GM19463 (cell line): ENCODE data around the gene DNM2.
"Not testable (repeated sequence)": the region's sequence is repeated elsewhere in the genome, so short reads cannot be mapped to it uniquely, and the experiment has no call there.

Experiments used
- ATAC-seq: cut with Tn5 transposase; IDR thresholded peaks from one replicate; pipeline ENCODE4 v1.9.1; 2021; ENCODE audit warnings: mild to moderate bottlenecking, moderate library complexity; ENCODE audit not compliant: unreplicated experiment

Gene DNM2

DNA sequence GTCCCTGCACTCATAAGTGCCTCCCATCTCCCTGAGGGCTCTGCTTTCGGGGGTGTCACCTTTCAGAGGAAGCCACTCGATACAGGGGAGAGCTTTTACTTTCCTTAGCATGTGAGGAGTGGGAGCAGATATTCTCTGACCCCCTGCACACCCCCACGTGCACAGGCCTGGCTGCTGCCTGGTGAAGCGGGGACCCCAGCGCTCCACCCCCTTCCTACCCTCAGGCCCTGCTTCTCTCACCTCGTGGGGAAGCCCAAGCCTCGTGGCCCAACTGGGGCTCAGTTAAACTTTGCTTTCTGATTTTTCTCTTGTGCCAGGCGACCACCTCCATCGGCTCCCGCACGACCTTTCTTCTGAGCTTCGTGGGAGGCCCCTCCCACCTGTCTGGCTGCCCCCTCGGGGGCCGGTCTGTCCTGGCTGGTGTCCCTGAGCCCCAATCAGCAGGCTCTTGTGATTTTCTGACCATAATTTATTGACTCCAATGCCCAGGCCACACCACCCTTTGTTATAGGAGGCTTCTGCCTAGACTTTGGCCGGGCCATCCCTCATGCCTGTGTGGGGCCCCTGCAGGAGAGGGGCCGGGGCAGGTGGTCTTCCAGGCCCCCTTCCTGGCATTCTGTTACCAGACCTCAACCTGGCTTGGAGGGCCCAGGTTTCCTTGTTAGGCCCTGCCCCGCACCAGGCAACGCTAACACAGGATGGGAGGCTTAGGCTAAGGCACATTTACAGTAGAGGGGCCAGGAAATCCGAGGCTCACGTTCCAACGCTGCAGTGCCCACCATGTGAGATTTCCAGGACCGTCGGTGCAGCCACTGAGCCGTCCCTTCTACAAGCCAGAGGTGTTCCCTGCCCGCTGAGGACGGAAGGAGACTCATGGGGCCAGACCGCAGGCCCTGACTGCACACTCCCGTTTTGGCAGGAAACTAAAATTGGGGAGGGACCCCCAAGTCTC, 114.4 kb downstream of the DNM2 start:
- no peak for ATAC-seq

DNA sequence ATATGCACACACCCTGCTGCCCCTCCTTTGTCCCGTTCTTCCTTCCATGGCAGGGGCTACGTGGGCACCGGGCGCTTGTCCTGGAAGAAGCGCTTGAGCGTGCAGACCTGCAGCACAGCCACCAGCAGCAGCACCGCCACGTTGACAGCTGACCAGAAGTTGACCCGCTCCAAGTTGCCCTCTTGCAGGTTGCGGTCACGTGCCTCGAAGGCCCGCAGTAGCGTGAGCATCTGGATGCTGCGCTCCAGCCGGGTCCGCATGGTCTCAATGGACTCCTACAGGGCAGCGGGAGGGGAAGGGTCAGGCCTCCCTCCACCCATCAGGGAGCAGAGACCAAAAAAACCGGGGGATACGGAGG, 115.0 kb downstream of the DNM2 start:
- no peak for ATAC-seq

DNA sequence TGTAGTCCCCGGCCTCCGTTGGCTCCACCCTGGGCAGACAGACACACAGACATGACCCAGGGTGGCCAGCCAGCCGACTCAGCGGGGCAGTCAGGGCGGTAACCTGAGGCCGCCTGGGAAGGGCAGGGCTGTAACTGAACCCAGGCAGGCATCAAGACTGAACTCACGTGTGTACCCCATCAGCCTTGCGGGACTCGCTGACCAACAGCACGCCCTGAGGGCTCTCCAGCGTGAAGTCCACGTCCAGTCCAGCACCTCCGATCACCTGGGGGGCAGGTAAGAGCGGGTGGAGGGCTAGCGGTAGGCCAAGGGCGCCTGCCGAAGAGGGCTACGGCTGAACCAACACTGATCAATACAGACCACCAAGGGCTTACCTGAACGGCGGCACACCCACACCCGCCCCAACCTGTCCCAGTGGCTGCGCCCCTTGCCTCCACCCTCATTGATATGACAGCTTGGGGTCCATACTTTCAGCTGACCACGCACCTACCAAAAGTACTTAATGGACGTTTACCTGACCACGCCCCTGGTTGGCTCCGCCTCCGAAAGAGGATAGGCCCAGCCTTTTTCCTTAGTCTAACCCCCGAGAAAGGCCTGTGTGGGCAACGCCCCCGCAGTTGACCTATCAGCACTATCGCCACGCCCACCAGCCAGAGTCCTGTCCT, 117.3 kb downstream of the DNM2 start:
- no peak for ATAC-seq

DNA sequence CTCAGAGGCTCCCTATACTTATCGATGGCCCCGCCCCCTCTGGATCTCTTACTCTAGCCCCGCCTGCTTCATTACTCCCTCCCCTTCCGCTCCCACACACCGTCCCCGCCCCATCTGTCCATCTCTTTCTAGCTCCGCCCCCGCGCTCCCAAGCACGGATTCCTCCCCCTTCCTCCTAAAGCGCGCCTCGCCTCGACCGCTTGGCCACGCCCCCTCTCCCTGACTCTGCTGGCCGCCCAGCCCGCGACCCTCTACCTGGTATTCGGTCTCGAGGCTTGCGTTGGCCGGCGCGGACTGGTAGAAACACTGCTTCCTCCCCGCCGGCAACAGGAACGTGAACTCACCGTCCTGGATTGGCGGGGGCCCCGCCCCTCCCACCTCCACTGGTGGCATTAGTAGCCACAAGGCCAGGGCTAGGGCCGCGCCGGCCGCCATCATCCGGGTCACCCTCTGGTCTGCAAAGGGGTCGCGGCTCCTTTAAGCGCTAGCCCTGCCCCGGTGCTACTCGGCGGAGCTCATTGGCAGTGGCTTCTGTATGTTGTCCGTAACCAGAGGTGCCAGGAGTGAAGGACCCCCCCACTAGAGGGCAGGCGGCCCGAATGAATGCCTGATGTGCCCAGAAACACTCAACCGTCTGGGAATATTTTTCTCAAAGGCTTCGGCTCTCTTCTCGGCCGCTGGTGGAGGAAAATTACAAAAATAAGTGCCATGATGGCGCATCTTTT, 118.0 kb downstream of the DNM2 start, which contains the start of gene TMED1:
TSS of gene TMED1 (minus strand) at position 459 of the 725 bp plus-strand sequence. CDS start at position 438, 21 bp downstream.
- ATAC-seq: peak; percentile 78

DNA sequence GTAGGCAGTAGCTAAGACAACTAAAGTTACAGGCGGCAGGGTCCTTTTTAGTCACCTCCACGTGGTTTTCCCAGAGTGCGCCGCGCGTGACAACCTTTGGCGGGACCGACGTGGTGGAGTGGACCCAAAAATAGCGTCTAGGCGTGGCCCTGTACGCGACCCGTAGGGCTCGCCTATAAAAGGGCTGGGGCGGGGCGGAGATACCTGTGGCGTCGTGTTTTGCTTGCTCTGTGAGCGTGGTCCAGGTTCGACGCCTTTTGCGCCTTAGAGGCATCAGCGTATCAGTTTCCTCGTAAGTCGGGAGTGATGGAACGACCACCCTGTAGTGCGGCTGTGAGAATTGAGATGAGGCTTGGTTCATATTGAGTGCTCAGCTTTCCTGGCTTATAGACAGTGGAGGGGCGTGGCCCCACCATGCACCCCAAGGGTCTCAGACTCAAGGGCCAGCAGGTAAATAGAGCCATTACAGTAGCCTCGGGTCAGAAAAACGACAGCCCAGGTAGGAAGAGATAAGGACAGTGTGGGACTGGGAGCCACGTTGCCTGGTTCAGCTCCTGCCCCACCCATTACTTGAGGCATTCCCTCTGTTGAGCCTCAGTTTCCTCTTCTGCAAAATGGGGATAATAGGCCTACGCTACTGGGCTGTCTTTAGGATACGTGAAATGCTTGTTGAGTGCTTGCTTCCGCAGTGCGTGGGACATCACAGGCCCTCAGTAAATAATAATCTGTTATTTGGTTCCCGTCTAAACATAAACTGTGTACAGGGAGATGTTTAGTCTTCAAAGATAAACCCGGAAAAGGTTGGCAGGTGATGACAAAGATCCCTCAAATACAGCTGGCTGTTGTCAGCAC, 118.8 kb downstream of the DNM2 start:
- ATAC-seq: peak; percentile 5

DNA sequence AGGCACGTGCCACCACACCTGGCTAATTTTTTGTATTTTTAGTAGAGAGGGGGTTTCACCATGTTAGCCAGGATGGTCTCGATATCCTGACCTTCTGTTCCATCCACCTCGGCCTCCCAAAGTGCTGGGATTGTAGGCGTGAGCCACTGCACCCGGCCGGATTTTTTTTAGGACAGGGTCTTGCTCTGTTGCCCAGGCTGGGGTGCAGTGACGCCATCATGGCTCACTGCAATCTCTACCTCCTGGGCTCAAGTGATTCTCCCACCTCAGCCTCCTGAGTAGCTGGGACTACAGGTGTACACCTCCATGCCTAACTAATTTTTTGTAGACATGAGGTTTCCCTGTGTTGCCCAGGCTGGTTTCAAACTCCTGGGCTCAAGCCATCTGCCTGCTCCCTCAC, 119.8 kb downstream of the DNM2 start:
- not testable (repeated sequence) for ATAC-seq

DNA sequence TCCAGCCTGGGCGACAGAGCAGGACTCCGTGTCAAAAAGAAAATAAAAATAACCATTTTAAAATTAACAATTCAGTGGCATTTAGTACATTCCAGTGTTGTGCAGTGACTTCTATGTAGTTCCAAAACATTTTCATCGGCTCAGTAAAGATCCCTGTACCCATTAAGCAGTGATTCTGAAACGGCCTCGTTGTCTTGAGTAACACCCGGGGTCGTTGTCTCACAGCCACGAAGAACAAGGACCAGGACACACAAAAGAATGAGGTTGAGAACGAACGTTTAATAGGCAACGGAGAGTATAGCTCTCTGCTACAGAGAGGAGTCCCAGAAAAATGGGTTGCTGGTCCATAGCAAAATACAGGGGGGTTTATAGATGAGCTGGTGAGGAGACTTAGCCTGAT, 120.5 kb downstream of the DNM2 start:
- no peak for ATAC-seq

DNA sequence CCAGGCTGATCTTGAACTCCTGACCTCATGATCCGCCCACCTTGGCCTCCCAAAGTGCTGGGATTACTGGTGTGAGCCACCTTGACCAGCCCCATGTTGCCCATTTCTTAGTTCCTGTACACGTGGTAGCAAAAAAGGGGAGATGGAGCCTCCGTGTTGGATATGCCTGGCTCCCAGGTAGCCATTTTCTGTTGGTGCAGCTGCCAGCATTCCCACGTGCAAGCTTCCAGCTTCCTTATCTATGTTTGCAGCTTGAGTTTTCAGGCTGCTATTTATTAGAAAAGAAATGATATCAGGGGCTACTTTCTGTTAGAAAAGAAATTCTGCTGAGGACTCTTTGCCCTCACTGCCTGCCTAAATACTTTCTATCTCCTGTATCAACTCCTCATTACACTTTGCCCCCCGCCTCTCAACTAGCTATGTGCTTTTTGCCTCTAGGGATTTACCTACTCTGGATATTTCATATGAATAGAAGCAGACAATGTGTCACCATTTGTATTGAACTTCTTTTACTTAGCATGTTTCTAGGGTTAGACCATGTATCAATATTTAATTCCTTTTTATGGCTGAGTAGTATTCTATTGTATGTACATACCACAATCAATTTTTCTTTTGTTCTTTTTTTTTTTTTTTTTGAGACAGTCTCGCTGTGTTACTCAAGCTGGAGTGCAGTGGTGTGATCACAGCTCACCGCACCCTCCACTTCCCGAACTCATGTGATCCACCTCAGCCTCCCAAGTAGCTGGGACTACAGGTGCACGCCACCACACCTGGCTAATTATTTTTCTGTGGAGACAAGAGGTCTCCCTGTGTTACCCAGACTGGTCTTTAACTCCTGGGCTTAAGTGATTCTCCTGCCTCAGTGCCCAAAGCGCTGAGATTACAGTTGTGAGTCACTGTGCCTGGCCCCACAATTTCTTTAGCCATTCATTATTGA, 121.5 kb downstream of the DNM2 start:
- ATAC-seq: no peak

DNA sequence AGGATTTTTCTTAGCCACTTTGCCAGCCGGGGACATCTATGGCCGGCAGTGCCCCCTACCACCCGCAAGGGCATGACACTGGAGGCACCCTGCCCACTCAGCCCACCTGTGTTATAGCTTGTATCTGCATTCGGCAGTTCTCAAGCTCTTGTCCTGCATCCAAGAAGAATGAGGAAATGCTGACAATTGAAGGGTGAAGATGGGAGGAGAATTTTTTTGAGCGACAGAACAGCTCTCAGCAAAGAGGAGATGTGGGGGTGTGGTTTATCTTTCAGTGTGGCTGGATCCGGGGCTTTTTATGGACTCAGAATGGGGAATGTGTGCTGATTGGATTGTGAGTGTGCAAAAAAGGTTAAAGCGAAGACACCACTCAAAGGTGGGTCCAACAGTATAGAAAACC, 124.9 kb downstream of the DNM2 start:
- no peak for ATAC-seq

DNA sequence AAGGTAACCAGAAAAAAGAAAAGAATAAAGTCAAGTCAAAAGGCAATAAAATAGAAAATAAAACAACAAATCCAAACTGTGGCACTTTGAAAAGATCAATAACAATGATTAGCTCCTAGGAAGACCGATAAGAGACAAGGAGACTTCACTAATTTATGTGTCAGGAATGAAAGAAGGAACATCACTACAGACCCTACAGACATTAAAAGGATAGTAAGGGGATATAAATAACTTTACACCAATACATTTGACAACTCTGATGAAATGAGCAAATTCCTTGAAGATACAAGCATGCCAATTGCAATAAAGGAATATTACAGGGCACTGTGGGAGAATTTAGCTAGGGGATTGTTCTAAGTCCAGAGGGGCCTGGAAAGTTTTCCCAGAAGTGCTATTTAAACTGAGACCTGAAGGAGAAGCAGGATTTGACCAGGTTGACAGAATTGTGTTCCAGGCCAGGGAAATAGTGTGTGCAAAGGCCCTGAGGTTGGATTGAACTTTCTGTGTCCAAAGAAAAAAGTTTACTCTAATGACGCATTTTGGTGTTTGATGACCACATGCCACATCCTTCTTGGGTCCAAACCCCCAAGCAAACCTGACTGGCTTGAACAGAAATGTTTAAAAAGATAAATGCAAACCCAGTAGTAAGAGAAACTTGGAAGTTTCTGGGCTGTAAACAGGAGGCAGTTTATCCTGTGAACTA, 128.8 kb downstream of the DNM2 start:
- no peak for ATAC-seq

DNA sequence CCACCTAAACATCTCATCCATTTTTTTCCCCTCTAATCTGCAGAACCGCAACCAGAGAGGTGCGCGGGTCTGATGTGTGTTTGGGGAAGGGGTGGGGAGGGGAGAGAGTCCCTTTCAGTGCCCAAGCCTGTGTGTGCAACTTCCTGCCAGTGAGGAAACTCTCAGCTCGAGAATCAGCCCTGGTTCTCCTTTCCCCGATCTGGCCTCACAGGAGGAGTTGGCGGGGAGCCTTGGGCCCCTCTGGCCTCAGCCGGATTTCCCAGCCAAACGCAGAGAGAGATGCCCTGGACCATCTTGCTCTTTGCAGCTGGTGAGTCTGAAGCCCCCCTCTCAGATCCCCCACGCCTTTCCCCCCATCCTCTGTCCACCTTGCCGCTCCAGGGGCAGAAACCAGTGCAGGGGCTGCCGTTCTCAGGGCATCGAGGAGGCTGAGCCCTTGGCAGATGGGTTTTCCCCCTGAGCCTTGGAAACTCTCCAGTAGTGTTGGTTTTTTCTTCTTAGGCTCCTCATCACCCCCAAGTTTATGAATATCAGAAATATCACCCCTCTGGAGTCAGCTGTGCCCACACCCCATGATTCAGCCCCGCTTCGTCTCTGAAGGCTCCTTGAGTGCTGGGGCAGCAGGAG, 130.5 kb downstream of the DNM2 start, which contains the start of gene C19orf38:
TSS of gene C19orf38 (plus strand) at position 186 of the 627 bp plus-strand sequence. CDS start at position 280, 94 bp downstream.
- no peak for ATAC-seq

DNA sequence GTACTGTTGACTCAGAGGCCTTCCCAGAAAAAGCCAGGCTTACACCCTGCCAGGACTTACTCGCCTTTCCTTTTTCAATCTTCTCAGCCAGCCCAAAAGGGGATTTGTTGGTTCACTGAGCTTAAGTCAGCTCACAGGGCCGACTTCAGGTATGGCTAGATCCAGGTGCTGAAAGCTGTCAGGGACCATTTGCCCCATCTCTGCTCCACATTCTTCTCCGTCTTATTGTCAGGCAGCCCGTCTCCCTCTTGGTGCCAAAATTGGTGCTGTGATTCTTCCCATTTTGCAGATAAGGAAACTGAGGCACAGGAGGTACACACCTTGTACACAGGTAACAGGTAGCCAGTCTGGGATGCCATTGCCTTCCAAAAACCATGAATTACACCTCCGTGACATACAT, 132.8 kb downstream of the DNM2 start:
- ATAC-seq: no peak

DNA sequence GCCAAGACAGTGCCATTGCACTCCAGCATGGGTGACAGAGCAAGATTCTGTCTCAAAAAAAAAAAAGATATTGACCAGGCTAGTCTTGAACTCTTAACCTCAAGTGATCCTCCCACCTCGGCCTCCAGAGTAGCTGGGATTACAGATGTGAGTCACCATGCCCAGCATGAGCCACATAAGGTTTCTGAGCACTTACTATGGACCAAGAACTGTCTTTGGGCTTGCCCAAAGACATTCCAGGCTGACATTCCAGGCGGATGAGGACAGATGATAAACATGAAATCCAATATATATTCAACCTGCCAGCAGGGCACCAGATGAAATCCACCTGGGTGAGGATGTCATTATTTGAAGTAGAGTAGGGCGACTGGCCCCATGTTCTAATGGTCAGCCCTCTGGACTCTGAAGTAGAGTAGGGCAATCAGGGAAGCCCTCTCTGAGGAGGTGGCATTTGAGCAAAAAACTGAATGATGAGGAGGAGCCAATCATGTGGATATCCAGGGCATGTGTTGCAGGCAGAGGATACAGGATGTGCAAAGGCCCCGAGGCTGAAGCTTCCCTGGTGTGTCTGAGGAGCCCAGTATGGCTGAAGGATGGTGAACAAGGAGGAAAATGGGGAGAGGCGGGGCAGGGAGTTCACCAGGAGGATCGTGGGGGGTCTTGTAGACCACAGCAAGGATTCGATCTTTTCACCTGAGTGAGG, 134.4 kb downstream of the DNM2 start:
- ATAC-seq: no peak

DNA sequence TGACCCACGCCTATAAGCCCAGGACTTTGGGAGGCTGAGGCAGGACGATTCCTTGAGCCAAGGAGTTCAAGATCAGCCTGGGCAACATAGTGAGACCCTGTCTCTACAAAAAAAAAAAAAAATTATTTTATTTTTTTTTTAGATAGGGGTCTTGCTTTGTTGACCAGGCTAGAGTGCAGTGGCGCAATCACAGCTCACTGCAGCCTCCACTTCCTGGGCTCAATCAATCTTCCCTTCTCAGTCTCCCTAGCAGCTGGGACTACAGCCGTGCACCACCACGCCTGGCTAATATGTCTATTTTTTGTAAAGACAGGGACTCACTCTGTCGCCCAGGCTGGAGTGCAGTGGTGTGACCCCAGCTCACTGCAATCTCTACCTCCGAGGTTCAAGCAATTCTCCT, 135.1 kb downstream of the DNM2 start:
- no peak for ATAC-seq

DNA sequence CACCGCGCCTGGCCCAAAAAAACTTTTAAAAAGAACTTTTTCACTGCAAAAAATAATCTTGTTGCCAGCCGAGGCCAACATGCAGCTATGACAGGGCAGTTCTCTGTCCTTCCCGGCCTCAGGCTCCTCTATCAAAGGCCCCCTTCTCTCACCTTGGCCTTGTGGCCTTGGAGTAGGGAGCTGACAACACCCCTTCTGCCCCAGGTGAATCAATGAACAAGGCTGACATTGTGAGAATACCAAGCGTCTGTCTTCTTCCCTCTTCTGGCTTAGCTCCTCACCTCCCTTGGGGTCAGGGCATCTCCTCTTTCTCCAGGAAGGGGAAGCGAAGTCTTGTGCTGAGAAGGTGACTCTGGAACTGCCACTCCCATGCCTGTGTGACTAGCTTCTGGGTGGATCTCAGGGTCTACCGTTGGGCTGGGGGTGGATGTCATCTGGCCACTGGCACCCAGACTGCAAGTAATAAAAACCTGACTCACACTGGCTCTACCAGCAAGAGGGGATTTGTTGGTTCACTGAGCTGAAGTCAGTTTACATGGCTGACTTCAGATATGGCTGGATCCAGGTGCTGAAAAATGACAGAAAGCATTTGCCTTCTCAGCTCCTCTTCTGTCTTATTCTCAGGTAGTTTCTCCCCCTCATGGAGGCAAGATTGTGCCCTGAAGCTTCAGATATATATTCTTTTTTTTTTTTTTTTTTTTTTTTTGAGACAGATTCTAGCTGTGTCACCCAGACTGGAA, 136.6 kb downstream of the DNM2 start:
- no peak for ATAC-seq

DNA sequence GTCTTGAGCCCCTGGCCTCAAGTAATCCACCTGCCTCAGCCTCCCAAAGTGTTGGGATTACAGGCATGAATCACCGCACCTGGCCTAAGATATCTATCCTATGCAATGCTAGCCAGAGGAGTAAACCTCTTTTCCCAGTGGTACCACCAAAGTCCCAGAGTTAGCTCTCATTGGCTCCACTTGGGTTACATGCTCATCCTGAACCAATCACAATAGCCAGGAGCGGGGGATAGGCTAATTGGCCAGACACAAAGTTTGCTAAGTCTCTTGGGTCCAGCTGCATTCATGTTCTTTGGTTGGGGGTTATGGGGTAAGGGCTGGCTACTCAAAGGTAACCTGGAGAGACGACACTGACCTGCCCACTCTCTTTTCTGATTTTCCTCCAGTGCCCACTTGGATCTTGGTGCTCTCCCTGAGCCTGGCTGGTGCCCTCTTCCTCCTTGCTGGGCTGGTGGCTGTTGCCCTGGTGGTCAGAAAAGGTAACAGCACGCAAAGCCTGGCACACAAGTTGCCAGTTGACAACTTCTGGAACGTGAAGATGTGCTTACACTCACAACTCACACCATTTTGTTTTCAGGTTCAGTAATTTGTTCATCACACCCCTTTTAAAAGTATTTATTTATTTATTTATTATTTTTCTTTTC, 138.1 kb downstream of the DNM2 start:
- ATAC-seq: no peak
